ENCODE data around the gene TIMP1. TPM values are rescaled to one million over a fixed set of nuclear protein-coding genes. Genes with fewer than 3 reads are reported as not detected.

Gene TIMP1
- total RNA-seq, 4 donors from 2014 or later = 77.4 to 204 (median 156) TPM

DNA sequence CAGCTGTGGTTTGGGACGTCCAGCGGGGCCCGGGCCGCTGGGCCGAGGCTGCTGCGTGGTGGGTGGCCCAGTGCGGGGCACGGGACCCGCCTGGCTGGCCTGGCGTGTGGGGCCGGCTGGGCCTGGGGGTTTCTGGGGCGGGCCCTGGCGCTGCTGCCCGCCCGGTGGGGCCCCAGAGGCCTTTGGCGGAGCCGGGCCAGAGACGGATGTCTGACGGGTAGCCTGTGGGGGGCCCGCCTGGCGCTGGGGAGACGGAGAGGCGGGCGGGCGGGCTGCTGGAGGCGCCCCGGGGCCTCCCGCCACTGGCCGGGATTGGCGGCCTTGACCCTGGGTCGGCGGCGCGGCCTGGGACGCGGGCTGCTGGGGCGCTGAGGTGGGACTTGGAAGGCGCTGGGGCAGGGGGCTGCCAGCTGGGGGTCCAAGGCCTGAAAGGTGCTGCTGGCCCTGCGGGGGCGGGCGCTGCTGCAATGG lies 8.1 kb upstream of the TIMP1 start:
- H3K36me3 ChIP-seq = peaks cover 0 to 31% of the 10 kb centered on the region in 2 donors
- 35% methylated on average over 4 of the region's 41 CpGs; no CpG with 5 or more reads in 1 of the 2 donors for WGBS, 2 donors (ENCODE audit: low coverage in 1 of 2)
- H3K27me3 ChIP-seq = peaks cover 7% of the 10 kb centered on the region
- H3K4me3 ChIP-seq = peak overlapping the region; percentile 10 to 36
- peaks cover 0 to 14% (median 0%) of the 10 kb centered on the region in 3 donors for H3K4me1 ChIP-seq
- peak overlapping the region in 3 of 4 donors; percentile 54 to 66 (median 60) for H3K27ac ChIP-seq
- TF ChIP-seq POLR2AphosphoS5 (IDR thresholded peaks at IDR 0.05) (no peak), EP300 (IDR thresholded peaks at IDR 0.05) (no peak), POLR2A (IDR thresholded peaks at IDR 0.05) (no peak)
- TF ChIP-seq, protein P1, sequence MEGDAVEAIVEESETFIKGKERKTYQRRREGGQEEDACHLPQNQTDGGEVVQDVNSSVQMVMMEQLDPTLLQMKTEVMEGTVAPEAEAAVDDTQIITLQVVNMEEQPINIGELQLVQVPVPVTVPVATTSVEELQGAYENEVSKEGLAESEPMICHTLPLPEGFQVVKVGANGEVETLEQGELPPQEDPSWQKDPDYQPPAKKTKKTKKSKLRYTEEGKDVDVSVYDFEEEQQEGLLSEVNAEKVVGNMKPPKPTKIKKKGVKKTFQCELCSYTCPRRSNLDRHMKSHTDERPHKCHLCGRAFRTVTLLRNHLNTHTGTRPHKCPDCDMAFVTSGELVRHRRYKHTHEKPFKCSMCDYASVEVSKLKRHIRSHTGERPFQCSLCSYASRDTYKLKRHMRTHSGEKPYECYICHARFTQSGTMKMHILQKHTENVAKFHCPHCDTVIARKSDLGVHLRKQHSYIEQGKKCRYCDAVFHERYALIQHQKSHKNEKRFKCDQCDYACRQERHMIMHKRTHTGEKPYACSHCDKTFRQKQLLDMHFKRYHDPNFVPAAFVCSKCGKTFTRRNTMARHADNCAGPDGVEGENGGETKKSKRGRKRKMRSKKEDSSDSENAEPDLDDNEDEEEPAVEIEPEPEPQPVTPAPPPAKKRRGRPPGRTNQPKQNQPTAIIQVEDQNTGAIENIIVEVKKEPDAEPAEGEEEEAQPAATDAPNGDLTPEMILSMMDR (IDR thresholded peaks at IDR 0.05) = no peak
- no peaks in the 10 kb centered on the region for H3K9me3 ChIP-seq
- ATAC-seq = peak; percentile 33

DNA sequence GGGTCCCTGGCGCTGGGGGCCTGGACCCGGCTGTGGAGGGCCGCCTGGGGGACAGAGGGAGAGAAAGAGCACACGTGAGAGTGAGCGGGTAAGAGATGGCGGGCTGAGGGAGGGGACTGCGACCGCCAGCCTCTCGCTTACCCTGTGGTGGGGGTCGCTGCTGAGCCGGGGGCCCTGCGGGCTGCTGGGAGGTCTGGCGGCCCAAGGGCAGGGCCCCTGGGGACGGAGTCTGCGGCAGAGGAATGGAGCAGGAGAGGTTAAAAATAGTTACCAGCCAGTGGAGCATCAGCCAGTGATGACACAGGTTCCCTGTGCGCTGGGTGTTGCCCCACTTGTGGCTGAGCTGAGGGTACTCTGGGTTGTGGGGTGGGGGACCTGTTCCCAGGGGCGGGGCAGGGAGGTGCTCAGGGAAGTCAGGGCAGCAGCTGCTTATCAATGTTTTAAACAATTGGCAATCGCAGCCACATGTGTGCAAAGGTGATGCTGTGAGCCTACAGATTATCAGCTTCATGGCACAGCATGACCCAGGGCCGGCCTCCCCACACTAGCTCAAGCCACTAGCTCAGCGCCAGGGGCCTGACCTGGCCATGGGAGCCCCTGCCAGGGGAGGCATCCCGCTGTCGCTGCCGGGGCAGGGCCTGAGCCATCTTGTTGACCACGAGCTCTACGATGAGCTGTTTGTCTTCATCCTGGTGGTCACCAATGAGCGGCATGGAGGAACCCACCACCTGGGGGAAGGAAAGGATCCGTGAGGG lies 7.5 kb upstream of the TIMP1 start:
- no peaks in the 10 kb centered on the region for H3K9me3 ChIP-seq
- H3K27me3 ChIP-seq = peaks cover 7% of the 10 kb centered on the region
- TF ChIP-seq POLR2A (IDR thresholded peaks at IDR 0.05) (no peak), EP300 (IDR thresholded peaks at IDR 0.05) (no peak), POLR2AphosphoS5 (IDR thresholded peaks at IDR 0.05) (no peak)
- TF ChIP-seq, protein P1 (IDR thresholded peaks at IDR 0.05) = no peak
- H3K27ac ChIP-seq = peak overlapping the region in 3 of 4 donors; percentile 54 to 66 (median 60)
- H3K4me3 ChIP-seq = peak overlapping the region; percentile 10 to 36
- H3K4me1 ChIP-seq = peaks cover 0 to 14% (median 0%) of the 10 kb centered on the region in 3 donors
- H3K36me3 ChIP-seq = peaks cover 0 to 25% of the 10 kb centered on the region in 2 donors
- 100% methylated on average over 1 of the region's 27 CpGs; no CpG with 5 or more reads in 1 of the 2 donors for WGBS, 2 donors (ENCODE audit: low coverage in 1 of 2)
- no peak for ATAC-seq

DNA sequence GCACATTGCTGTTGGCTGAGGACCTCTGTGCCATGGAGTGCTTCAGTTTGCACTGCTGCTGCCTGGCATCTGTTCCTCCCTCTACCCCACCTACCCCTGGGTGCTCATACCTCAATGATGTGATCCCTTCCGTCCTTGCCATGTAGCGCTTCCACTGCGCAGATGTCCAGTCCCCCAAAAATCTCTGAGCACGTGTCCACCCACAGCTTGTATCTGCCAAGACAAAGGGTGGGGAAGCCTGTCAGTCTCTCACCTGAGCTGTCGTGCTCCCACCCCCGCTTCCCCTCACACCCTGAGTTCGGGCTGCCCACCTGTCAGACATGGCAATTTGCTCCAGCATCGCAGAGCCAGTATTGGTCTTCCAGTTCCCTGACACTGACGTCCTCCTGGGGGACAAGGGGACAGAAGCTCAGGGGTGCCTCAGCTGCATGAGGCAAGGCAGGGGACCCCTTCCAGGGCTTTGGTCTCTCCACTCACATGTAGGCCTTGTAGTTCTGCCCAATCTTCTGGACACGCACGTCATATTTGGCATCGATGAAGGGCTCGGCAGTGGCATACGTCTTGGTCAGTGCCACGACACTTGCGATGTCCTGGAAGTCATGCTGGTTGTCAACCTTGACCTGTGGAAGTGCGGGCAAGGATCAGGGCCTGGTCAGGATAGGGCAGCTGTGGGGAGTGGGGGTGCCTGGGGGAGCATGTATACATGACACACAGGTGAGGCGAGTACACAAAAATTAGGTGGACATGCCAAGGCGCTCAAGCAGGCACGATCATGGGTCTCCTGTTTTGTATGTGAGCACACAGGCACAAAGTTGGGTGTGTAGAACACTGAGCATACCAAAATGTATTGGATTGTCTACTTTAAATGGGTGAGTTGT lies 6.0 kb upstream of the TIMP1 start:
- Histone ChIP-seq H3K9me3 (no peaks in the 10 kb centered on the region), H3K36me3 (peaks cover 0 to 9% of the 10 kb centered on the region in 2 donors), H3K27ac (no peak overlapping the region), H3K4me1 (peaks cover 0 to 14% (median 0%) of the 10 kb centered on the region in 3 donors), H3K4me3 (no peak overlapping the region), H3K27me3 (peaks cover 7% of the 10 kb centered on the region)
- 90% methylated on average over 12 of the region's 20 CpGs; no CpG with 5 or more reads in 1 of the 2 donors for WGBS, 2 donors (ENCODE audit: low coverage in 1 of 2)
- no peak for ATAC-seq
- TF ChIP-seq POLR2A (IDR thresholded peaks at IDR 0.05) = no peak
- TF ChIP-seq, protein P1 (IDR thresholded peaks at IDR 0.05) = no peak
- no peak for TF ChIP-seq EP300 (IDR thresholded peaks at IDR 0.05)
- TF ChIP-seq POLR2AphosphoS5 (IDR thresholded peaks at IDR 0.05) = no peak

DNA sequence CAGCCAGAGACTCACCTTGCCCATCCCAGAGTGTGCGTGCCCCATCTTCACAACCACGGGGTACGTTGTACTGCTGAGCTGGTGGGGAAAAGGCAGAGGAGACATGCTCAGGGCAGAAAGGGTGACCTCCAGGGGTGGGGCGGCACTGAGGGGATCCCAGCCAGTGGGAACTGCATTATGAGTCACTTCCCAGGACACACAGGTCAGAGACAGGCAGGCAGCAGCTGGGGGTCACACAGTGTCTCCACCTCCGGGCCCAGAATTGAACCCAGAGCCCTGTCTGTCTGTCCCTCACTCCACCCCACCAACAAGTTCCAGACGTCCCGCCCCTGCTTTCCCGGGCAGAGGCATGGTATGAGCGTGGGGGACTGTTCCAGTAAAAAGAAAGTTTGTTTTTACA lies 4.8 kb upstream of the TIMP1 start:
- no peak overlapping the region for H3K4me3 ChIP-seq
- H3K4me1 ChIP-seq = peaks cover 0 to 21% (median 0%) of the 10 kb centered on the region in 3 donors
- WGBS, 2 donors (ENCODE audit: low coverage in 1 of 2) = no CpG with 5 or more reads among the region's 9 CpGs
- no peak for ATAC-seq
- H3K9me3 ChIP-seq = no peaks in the 10 kb centered on the region
- H3K36me3 ChIP-seq = no peaks in the 10 kb centered on the region
- peaks cover 7% of the 10 kb centered on the region for H3K27me3 ChIP-seq
- TF ChIP-seq, protein P1 (IDR thresholded peaks at IDR 0.05) = no peak
- TF ChIP-seq POLR2AphosphoS5 (IDR thresholded peaks at IDR 0.05) (no peak), POLR2A (IDR thresholded peaks at IDR 0.05) (no peak), EP300 (IDR thresholded peaks at IDR 0.05) (no peak)
- H3K27ac ChIP-seq = no peak overlapping the region

Measured in gastroesophageal sphincter (tissue), 4 donors.